T-helper 1 cell treated with Interleukin-12 subunit alpha and Interleukin-12 subunit beta and Interleukin-4 antibody, amounts not matched to agents 30 μg/mL and 1 μg/mL, for 36 hours (primary cell): ENCODE results near the gene UVSSA.

Source experiments
- H3K27ac Mint-ChIP-seq: one replicate; pipeline ENCODE4 v1.8.0; 2021; ENCODE audit warnings: mild to moderate bottlenecking, mixed read lengths
- H3K27me3 Mint-ChIP-seq: one replicate; pipeline ENCODE4 v1.8.0; 2021; ENCODE audit warnings: low read depth, mixed read lengths
- H3K36me3 Mint-ChIP-seq: one replicate; pipeline ENCODE4 v1.8.0; 2021; ENCODE audit warnings: low read depth, mixed read lengths
- H3K4me1 Mint-ChIP-seq: one replicate; pipeline ENCODE4 v1.8.0; 2021; ENCODE audit warnings: low read depth, mixed read lengths
- H3K4me3 Mint-ChIP-seq: one replicate; pipeline ENCODE4 v1.8.0; 2021; ENCODE audit warnings: mild to moderate bottlenecking, moderate library complexity, mixed read lengths
- H3K9me3 Mint-ChIP-seq: one replicate; pipeline ENCODE4 v1.8.0; 2021; ENCODE audit warnings: mixed read lengths

UVSSA gene

DNA sequence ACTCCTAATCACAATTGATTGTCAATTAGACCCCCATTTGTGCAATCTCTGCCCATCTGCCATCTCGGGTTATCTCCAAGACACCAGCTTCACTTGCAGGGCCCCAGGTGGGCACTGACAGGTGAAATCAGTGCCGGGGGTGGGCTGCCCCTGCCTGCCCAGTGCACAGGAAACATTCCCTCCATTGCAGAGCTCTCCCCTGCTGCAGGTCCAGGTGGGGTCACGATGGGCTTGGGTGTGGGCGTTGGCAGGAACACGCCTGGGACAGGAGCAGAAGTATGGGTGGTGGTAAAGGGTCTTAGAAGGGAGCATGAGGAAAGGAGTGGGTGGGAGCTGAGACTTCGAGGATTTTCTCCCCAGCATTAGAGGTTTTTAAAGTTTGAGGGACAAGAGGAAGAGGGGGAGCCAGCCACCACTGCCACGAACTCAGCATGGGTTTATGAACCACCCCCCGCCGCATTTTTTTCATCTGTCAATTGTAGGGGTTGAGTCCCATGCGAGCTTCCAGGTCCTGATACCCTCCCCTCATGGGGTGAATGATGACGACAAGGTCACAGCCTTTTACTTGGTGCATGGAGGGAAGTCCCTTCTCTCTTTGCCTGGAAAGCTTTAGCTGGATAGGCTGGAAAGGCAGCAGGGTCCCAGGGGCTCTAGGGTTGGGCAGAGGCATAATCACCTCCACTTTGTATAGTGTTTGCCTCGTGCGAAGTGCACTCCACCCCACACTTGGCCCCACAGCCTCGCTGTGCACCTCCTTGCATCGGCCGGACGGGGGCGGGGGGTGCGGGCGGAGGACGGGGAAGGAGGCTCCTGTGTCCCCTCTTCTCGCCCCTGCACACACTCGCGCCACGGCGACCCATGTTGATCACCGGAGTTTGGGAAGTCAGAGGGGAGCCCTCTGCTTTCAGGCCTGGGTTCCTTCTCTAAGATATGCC, 62.8 kb downstream of the UVSSA start:
- Mint-ChIP-seq H3K9me3 (no peaks in the 10 kb centered on the region), H3K27me3 (peaks cover 30% of the 10 kb centered on the region), H3K36me3 (peaks cover 5% of the 10 kb centered on the region), H3K27ac (no peak overlapping the region), H3K4me1 (peaks cover 4% of the 10 kb centered on the region), H3K4me3 (no peak overlapping the region)

DNA sequence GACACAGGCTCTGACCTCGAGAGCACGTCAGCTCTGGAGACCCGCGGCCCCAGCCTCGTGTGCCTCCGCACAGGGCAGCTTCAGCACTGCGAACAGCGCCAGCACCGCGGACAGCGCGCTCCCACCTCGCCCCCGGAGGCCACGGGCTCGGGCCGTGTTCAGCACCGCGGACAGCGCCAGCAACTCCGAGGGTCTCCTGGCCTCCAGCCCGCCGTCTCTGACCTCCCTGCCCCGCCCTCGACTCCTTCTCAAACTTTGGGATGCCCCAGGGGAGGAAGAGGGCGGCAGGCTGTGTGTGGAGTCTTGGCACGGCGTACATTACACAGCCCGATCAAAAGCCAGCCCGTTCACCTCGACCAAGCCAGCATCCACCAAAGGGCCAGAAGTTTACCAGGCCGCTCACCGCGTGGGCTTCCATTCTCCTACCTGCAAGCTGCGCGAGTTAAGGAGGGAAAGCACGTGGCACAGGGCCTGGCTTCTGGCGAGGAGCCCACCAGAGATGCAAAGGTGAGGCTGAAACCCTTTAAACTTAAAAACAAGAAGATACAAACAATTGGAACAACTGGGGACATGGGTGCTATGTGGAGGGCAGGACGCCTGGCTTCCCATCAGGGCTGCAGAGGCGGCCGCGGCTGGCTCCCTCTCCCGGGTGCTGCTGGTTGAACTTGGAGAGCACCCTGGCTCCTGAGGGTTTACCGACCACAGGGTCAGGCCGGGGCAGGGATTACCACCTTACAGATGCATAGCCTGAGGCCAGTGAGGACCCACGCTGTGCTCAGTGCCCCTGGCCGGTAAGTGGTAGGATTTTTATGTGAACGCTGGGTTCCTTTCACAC, 63.7 kb downstream of the UVSSA start:
- H3K27ac Mint-ChIP-seq: no peak overlapping the region
- no peak overlapping the region for H3K4me3 Mint-ChIP-seq
- peaks cover 1% of the 10 kb centered on the region for H3K4me1 Mint-ChIP-seq
- peaks cover 5% of the 10 kb centered on the region for H3K36me3 Mint-ChIP-seq
- H3K9me3 Mint-ChIP-seq: no peaks in the 10 kb centered on the region
- peaks cover 26% of the 10 kb centered on the region for H3K27me3 Mint-ChIP-seq

DNA sequence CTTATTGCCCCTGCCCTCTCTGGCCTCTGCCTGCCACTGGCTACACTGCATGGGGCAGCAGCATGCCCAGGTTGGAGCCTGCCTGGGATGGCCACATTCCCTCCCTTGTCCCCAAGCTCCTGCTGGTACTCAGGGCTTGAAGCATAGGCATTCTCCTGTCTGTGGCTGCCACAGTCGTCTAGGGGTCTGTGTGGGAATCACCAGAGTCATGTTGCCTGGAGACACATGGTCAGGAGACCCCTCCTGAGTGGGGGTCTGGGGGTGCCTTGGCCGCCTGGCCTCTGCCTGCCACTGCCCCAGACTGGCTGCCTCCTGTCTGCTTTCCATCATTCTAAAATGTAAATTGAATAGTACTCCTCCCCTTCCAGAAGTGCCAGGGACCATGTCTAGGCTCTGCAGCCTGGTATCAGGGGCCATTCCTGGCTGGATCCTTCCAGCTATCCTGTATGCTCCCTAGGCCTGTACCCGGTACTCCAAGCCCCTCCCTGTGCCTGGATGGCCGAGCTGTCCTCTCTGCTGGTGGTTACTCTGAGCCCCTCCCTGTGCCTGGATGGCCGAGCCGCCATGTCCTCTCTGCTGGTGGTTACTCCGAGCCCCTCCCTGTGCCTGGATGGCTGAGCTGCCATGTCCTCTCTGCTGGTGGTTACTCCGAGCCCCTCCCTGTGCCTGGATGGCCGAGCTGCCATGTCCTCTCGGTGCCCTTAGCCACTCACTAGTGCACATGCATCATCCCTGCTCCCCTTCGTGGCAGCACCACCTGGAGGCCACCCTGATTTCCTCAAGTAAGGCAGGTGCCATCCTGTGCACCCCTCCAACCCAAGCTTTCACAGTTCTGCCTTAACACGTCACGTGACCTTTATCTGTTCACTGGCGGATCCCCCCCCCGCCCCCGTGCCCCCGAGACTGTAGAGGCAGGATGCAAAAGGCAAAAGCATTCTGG, 64.7 kb downstream of the UVSSA start:
- Mint-ChIP-seq H3K4me3 (no peak overlapping the region), H3K27me3 (peaks cover 26% of the 10 kb centered on the region), H3K27ac (no peak overlapping the region), H3K4me1 (peaks cover 1% of the 10 kb centered on the region), H3K9me3 (no peaks in the 10 kb centered on the region), H3K36me3 (peaks cover 5% of the 10 kb centered on the region)

DNA sequence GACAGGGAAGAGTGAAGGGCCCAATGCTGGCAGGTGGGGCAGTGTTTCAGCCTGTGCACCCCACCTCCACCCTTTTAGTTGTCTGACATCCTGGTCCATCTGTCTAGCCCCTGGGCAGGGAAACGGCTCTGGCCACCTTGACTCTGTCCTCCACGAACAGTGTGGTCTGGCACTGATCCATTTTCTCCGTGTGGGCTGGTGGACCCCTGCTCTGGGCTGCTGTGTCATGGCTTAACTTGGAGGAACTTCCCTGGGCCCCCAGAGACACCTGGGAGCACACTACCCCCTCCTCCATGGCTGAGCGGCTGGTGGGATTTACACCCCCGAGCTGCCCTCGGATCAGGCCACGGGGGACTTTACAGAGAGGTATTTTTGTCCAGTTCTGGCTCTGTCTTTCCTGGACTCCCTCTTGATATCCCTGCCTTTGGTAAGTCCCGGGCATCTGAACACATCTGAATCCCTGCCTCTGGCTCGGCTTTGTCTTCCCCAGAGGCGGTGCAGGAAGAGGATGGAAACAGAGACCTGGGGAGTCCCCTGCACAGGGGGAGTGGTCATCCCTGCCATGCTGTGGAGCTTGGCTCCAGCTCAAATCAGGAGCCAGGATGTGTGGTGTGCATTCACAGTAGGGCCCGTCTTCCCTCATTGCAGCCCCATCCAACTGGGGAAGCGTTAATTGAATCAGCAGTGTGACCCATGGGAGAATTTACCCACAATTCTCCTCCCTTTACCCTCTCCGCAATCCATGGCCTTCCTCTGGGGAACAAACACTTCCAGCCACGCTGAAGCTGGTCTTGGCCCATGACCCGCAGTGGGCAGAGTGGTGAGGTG, 65.6 kb downstream of the UVSSA start:
- Mint-ChIP-seq H3K36me3 (peaks cover 5% of the 10 kb centered on the region), H3K4me1 (peaks cover 1% of the 10 kb centered on the region), H3K4me3 (no peak overlapping the region), H3K27me3 (peaks cover 21% of the 10 kb centered on the region), H3K9me3 (no peaks in the 10 kb centered on the region), H3K27ac (no peak overlapping the region)

DNA sequence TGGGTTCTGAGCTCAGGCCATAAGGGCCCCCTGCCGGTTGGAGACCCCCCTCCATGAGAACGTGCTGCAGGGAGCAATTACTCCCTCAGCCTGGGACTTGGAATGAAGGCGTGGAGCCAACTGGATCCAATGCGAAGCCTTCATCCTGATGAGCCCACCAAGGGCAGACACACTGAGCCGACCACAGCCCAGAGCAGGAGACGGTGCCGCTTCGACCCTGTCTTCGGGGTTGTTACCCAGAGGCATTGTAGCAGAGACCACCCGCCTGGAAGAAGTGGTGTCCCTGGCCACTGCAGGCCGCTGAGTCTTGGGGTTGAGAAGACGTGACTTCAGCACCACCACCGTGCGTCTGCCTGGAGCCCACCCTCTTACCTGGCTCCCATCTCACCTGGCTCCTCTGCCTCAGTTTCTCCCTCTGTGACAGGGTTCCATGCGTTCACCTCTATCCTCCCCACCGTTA, 66.2 kb downstream of the UVSSA start:
- H3K9me3 Mint-ChIP-seq: no peaks in the 10 kb centered on the region
- H3K27me3 Mint-ChIP-seq: peaks cover 18% of the 10 kb centered on the region
- no peak overlapping the region for H3K4me3 Mint-ChIP-seq
- H3K4me1 Mint-ChIP-seq: peaks cover under 1% of the 10 kb centered on the region
- H3K36me3 Mint-ChIP-seq: peaks cover 4% of the 10 kb centered on the region
- no peak overlapping the region for H3K27ac Mint-ChIP-seq

DNA sequence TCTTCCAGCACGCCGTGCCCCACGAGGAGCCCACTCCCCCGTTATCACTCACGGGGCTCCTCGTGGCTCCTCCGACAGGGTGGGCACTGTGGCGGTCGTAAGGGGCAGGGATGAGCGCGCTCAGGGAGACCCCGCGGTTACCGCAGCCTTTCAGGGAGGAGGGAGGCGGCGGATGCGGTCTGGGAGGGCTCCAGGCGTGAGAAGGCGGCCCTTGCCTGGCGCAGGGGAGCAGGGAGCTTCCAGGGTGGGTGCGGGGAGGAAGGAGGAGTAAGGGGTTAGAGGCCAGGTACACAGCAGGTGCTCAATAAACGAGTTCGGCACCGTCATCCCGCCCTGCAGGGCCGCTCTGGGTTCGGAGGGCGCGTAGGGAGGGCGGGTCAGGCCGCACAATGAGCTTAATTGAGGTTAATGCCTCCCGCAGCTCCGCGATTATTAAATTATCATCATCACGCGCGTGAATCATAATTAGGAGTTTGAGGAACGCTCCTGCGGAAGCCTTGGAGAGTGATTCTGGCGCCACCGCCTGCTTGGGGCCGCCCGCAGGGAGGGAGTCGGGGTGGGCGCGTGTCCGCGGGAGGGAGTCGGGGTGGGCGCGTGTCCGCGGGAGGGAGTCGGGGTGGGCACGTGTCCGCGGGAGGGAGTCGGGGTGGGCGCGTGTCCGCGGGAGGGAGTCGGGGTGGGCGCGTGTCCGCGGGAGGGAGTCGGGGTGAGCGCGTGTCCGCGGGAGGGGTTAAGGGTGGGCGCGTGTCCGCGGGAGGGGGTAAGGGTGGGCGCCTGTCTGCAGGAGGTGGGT, 66.9 kb downstream of the UVSSA start:
- Mint-ChIP-seq H3K4me1 (no peaks in the 10 kb centered on the region), H3K4me3 (no peak overlapping the region), H3K27ac (no peak overlapping the region), H3K36me3 (peaks cover 2% of the 10 kb centered on the region), H3K27me3 (peaks cover 12% of the 10 kb centered on the region), H3K9me3 (no peaks in the 10 kb centered on the region)

DNA sequence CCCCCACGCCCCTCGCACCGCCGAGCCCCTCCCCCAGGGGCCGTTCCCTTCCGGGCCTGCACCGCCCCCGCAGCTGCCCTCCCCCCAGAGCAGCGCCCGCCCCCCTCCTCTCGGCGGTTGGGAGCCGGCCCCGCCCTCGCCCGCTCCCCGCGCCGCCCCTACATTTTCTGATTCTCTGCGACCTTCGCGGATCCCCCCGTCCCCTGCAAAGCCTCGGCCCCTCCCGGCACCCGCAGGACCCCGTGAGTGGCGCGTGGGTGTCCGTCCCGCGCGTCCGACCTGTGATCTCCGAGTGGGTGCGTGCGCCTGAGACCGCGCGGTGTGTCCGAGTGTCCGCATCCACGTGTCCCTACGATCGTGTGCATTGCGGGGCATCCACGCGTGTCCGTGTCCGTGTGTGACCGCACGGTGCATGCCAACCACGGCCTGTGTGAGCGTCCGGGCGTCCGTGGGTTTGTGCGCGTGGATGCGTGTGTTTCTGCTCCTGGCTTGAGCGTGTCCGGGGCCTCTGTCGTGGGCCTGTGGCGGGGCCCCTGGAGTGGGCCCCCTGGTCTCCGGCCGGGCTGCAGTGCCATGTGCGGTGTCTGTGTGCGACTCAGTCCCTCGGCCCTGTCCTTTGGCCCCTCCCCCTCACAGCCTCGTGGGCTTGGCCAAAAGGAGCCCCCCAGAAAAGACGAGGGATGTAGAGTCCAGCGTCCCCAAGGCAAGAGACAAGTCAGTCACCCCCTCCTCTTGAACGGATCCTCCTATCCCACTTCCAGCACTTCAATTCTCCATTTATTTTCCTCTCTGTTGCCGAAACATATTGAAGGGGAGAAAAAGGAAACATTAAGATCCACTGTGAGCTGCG, 68.0 kb downstream of the UVSSA start:
- peak overlapping the region; percentile 36 for H3K27ac Mint-ChIP-seq
- peaks cover 6% of the 10 kb centered on the region for H3K27me3 Mint-ChIP-seq
- no peak overlapping the region for H3K4me3 Mint-ChIP-seq
- H3K36me3 Mint-ChIP-seq: no peaks in the 10 kb centered on the region
- no peaks in the 10 kb centered on the region for H3K4me1 Mint-ChIP-seq
- H3K9me3 Mint-ChIP-seq: no peaks in the 10 kb centered on the region

DNA sequence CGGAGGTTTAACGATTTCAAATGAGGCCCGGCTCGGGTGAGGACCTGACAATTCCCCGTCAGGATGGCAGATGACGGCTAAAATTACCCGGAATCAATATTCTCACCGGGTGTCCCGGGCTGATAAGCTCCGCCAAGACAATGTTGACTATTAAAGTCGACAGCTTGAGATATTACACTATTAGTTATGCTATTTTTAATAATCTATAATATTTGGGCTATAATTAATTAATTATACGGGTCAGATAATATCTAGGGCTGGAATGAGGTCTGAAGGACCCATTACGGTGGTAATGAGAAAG, 68.6 kb downstream of the UVSSA start:
- peaks cover 6% of the 10 kb centered on the region for H3K27me3 Mint-ChIP-seq
- peak overlapping the region; percentile 36 for H3K27ac Mint-ChIP-seq

DNA sequence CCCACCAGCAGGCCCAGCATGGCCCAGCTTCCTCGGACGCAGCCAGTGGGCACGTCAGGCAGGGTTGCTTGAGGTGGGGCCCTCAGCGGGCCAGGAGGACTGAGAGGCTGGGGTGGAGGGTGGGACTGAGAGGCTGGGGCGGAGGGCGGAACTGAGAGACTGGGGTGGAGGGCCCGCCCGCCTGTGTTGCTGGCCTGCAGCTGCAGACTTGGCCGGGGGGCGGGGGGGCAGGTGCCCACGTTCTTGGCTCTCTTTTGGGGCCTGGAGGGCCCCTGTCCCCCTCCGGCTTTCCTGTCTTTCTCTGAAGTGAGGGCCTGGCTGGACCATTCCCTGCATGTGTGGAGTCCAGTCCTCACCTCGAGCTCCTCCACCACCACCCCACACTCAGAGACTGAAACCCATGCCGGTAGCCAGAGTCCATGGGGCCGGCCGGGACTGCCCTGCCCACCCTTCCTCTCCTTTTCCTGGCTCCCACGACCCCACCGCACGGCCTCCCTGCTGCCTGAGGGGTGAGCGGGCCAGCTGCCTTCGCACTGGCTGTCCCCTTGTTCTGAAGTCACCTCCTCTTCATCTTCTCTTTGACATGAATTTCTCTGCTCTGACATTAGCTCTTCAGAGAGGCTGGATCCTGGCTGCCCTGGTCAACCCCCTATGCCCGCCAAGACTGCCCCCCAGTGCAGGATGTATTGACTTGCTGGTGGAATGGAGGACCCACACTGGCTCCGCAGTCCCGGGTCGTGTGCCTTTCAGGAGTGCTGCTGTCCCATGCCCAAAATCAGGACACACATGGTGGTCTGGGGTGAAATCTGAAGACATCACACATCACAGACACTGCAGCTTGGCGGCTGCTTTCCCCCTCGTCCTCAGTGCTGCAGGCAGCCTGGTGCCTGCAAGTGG, 69.3 kb downstream of the UVSSA start:
- H3K4me1 Mint-ChIP-seq: no peaks in the 10 kb centered on the region
- H3K9me3 Mint-ChIP-seq: no peaks in the 10 kb centered on the region
- H3K27me3 Mint-ChIP-seq: peaks cover 5% of the 10 kb centered on the region
- no peaks in the 10 kb centered on the region for H3K36me3 Mint-ChIP-seq
- no peak overlapping the region for H3K4me3 Mint-ChIP-seq
- peak overlapping the region; percentile 15 for H3K27ac Mint-ChIP-seq

More for the DNA sequence above, 68.6 kb downstream of the UVSSA start:
- H3K4me3 Mint-ChIP-seq: no peak overlapping the region
- no peaks in the 10 kb centered on the region for H3K36me3 Mint-ChIP-seq
- H3K4me1 Mint-ChIP-seq: no peaks in the 10 kb centered on the region
- H3K9me3 Mint-ChIP-seq: no peaks in the 10 kb centered on the region

DNA sequence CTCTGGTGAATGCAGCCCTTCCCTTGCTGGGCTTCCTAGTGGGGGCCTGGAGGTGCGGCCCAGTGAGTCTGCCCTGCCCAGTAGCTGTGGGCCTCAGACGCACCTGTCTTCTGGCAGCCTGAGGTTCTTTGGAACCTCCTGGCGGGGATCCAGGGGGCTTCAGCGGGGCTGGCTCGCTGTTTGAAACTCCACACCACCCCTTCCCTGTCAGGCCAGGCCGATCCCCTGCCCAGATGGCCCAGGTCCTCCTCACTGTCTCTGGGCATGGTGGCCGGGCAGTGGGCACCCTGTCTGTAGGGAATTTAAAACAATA, 69.9 kb downstream of the UVSSA start:
- Mint-ChIP-seq H3K36me3 (no peaks in the 10 kb centered on the region), H3K9me3 (no peaks in the 10 kb centered on the region), H3K27ac (no peak overlapping the region), H3K4me1 (no peaks in the 10 kb centered on the region), H3K27me3 (peaks cover 3% of the 10 kb centered on the region), H3K4me3 (no peak overlapping the region)

DNA sequence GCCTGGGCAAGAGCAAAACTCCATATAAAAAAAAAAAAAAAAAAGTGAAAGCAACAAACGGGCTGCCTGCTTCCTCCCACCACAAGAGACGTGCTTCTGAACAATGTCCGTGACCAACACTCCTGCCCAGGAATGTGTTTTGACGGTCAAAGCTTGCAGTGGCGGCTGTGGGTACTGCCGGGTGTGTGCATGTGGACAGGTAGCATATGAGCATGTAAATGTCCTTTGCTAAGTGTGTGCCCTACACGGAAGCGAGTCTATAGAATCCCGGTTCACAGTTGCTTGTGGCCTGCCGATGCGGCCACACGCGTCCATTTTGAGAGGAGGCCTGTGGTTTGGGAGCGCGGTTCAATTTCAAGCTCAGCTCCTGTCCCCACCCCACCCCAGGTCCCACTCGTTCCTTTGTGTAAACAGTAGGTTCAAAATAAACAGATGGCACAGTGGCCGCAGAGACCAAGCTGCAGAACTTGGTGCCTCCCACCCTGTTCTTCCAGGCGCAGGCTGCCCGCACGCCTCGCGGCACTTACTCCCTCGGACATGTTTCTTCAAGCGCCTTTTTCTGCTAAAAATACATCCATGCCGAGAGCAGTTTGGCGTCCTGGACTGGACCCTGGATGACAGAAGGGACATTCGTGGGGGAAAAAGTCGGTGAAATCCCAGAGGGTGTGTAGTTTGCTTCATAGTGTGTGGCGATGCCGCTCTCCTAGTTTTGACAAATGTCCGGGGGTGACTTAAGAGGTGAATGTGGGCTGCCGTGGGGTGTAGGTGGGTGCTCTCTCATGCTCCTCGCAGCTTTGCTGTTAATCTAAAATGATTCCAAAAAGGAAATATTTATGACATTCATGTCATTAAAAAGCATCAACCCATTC, 70.7 kb downstream of the UVSSA start:
- H3K27ac Mint-ChIP-seq: no peak overlapping the region
- H3K4me1 Mint-ChIP-seq: no peaks in the 10 kb centered on the region
- H3K36me3 Mint-ChIP-seq: no peaks in the 10 kb centered on the region
- H3K9me3 Mint-ChIP-seq: no peaks in the 10 kb centered on the region
- peaks cover 3% of the 10 kb centered on the region for H3K27me3 Mint-ChIP-seq
- H3K4me3 Mint-ChIP-seq: no peak overlapping the region
